GM18507 (cell line): ENCODE results near the gene TTC34.
A peak's percentile ranks its signal among the peaks of the same experiment; 100 is the strongest.
"Not testable (repeated sequence)": the region's sequence is repeated elsewhere in the genome, so short reads cannot be mapped to it uniquely, and the experiment has no call there.

Experiments used
- DNase-seq: peaks from one replicate; pipeline ENCODE4 v3.0.0; 2011; ENCODE audit warnings: low read depth; ENCODE audit not compliant: insufficient read length; ENCODE audit errors: extremely low spot score
- FAIRE-seq: peaks from 2 replicates; lab custom pipeline; 2011; peaks lifted over from hg19 to GRCh38; lab: Jason Lieb, UNC

Gene TTC34

GRCh38 chr1:2652152-2652925, 149.2 kb downstream of the TTC34 start:
- DNase-seq, FAIRE-seq: not testable (repeated sequence)

- FAIRE-seq (no peak), DNase-seq (no peak)
These were observed 150.4 kb downstream of the TTC34 start for GRCh38 chr1:2650967-2651645.

GRCh38 chr1:2646837-2647236, 154.7 kb downstream of the TTC34 start:
- DNase-seq (no peak), FAIRE-seq (no peak)

GRCh38 chr1:2645776-2646175, 155.7 kb downstream of the TTC34 start:
- FAIRE-seq (no peak), DNase-seq (no peak)

GRCh38 chr1:2645143-2645542, 156.3 kb downstream of the TTC34 start:
- DNase-seq, result no peak
- FAIRE-seq, result no peak

- FAIRE-seq (no peak), DNase-seq (no peak)
These were observed 156.8 kb downstream of the TTC34 start for GRCh38 chr1:2644591-2645101.

- DNase-seq, result no peak
- FAIRE-seq, result no peak
These were observed 157.3 kb downstream of the TTC34 start for GRCh38 chr1:2644171-2644570.

- no peak for FAIRE-seq
These were observed 157.9 kb downstream of the TTC34 start for GRCh38 chr1:2643414-2644077.

GRCh38 chr1:2642560-2643413, 158.7 kb downstream of the TTC34 start:
- FAIRE-seq, result peak; percentile 92
- DNase-seq, result peak; percentile 100

More at GRCh38 chr1:2643414-2644077, 157.9 kb downstream of the TTC34 start:
- no peak for DNase-seq

- FAIRE-seq, result no peak
- DNase-seq, result no peak
These were observed 159.3 kb downstream of the TTC34 start for GRCh38 chr1:2642131-2642559.

- no peak for FAIRE-seq
These were observed 159.9 kb downstream of the TTC34 start for GRCh38 chr1:2641381-2642130.

GRCh38 chr1:2640626-2641025, 160.9 kb downstream of the TTC34 start:
- no peak for FAIRE-seq
- no peak for DNase-seq

More at GRCh38 chr1:2641381-2642130, 159.9 kb downstream of the TTC34 start:
- DNase-seq, result no peak

- FAIRE-seq, result no peak
- no peak for DNase-seq
These were observed 161.6 kb downstream of the TTC34 start for GRCh38 chr1:2639607-2640521.

GRCh38 chr1:2639203-2639602, 162.3 kb downstream of the TTC34 start:
- DNase-seq (no peak), FAIRE-seq (no peak)

GRCh38 chr1:2638466-2639115, 162.9 kb downstream of the TTC34 start:
- DNase-seq (no peak), FAIRE-seq (no peak)

GRCh38 chr1:2637442-2638145, 163.9 kb downstream of the TTC34 start:
- DNase-seq, result no peak
- FAIRE-seq, result no peak

GRCh38 chr1:2636733-2637132, 164.8 kb downstream of the TTC34 start:
- FAIRE-seq (no peak), DNase-seq (no peak)
